Left lobe of liver (tissue), 2 donors: ENCODE measurements around the gene USP17L30. TPM values are rescaled to one million over a fixed set of nuclear protein-coding genes. Genes with fewer than 3 reads are reported as not detected.
"Not testable (repeated sequence)": the region's sequence is repeated elsewhere in the genome, so short reads cannot be mapped to it uniquely, and the experiment has no call there.

ENCODE experiments used
- ATAC-seq: fragments of 200-7000 bp; cut with Tn5 transposase; one replicate; pipeline ENCODE4 v1.9.1; 2020; ENCODE audit warnings: mild to moderate bottlenecking, moderate library complexity
- DNase-seq: peaks from one replicate; pipeline ENCODE4 v3.0.0-alpha.2; 2020; ENCODE audit warnings: low spot score
- total RNA-seq: library from RNA; stranded (reverse); gene quantifications from one replicate; pipeline ENCODE4 v1.2.1, GENCODE V29; 2021
- donor health status: DM: no; HTN: no; CAD: no; lungs with moderate emphysema.
- donor health status: DM: no; HTN: yes; CAD: no.

Gene USP17L30, protein sequence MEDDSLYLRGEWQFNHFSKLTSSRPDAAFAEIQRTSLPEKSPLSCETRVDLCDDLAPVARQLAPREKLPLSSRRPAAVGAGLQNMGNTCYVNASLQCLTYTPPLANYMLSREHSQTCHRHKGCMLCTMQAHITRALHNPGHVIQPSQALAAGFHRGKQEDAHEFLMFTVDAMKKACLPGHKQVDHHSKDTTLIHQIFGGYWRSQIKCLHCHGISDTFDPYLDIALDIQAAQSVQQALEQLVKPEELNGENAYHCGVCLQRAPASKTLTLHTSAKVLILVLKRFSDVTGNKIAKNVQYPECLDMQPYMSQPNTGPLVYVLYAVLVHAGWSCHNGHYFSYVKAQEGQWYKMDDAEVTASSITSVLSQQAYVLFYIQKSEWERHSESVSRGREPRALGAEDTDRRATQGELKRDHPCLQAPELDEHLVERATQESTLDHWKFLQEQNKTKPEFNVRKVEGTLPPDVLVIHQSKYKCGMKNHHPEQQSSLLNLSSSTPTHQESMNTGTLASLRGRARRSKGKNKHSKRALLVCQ
- not detected for total RNA-seq

DNA sequence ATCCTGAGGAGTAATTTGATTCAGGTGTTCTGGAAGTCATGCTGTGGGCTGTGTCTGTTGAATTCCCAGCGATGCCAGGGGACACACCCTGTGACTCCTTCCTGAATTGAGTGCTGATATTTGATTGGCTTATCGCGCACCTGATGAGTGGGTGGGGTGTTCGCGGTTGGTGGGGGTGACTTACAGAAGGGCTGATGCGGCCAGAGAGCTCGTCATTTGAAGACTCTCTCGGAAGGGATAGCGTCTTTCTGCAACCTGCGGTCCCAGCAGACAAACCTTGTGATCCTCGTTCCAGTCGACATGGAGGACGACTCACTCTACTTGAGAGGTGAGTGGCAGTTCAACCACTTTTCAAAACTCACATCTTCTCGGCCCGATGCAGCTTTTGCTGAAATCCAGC is at the start of gene USP17L30:
Gene USP17L30 (plus strand): TSS at position 301 of the 400 bp plus-strand sequence. CDS start 0 bp downstream, at position 301.
- not testable (repeated sequence) for ATAC-seq, DNase-seq

- not testable (repeated sequence) for DNase-seq, ATAC-seq
These were observed 38.7 kb upstream of the USP17L30 start for GRCh38 chr4:9324191-9324590.

DNA sequence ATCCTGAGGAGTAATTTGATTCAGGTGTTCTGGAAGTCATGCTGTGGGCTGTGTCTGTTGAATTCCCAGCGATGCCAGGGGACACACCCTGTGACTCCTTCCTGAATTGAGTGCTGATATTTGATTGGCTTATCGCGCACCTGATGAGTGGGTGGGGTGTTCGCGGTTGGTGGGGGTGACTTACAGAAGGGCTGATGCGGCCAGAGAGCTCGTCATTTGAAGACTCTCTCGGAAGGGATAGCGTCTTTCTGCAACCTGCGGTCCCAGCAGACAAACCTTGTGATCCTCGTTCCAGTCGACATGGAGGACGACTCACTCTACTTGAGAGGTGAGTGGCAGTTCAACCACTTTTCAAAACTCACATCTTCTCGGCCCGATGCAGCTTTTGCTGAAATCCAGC is 38.1 kb upstream of the USP17L30 start, which contains the start of gene USP17L24:
Gene USP17L24 (plus strand): TSS at position 301 of the 400 bp plus-strand sequence. CDS start 0 bp downstream, at position 301.
- not testable (repeated sequence) for DNase-seq

GRCh38 chr4:9329611-9330010 is 33.3 kb upstream of the USP17L30 start, which contains the start of gene USP17L25:
Gene USP17L25 (plus strand): TSS chr4:9329911. CDS start chr4:9329911, 0 bp downstream.
- not testable (repeated sequence) for ATAC-seq, DNase-seq

More for the DNA sequence above, 38.1 kb upstream of the USP17L30 start, which contains the start of gene USP17L24:
- ATAC-seq, result not testable (repeated sequence)

- not testable (repeated sequence) for ATAC-seq, DNase-seq
These were observed 28.6 kb upstream of the USP17L30 start, which contains the start of gene USP17L26 for GRCh38 chr4:9334358-9334757. Gene USP17L26 (plus strand): TSS chr4:9334658. CDS start chr4:9334658, 0 bp downstream.

GRCh38 chr4:9339103-9339502 is 23.8 kb upstream of the USP17L30 start, which contains the start of gene USP17L5:
Gene USP17L5 (plus strand): TSS chr4:9339403. CDS start chr4:9339403, 0 bp downstream.
- not testable (repeated sequence) for DNase-seq, ATAC-seq

- DNase-seq, ATAC-seq: not testable (repeated sequence)
These were observed 19.1 kb upstream of the USP17L30 start, which contains the start of gene USP17L27 for GRCh38 chr4:9343848-9344247. Gene USP17L27 (plus strand): TSS chr4:9344148. CDS start chr4:9344148, 0 bp downstream.

GRCh38 chr4:9348593-9348992 is 14.3 kb upstream of the USP17L30 start, which contains the start of gene USP17L28:
Gene USP17L28 (plus strand): TSS chr4:9348893. CDS start chr4:9348893, 0 bp downstream.
- not testable (repeated sequence) for ATAC-seq, DNase-seq

- ATAC-seq, result not testable (repeated sequence)
These were observed 12.1 kb upstream of the USP17L30 start for GRCh38 chr4:9350866-9351265.

GRCh38 chr4:9353338-9353737 is 9.6 kb upstream of the USP17L30 start, which contains the start of gene USP17L29:
Gene USP17L29 (plus strand): TSS chr4:9353638. CDS start chr4:9353638, 0 bp downstream.
- ATAC-seq, DNase-seq: not testable (repeated sequence)

More at GRCh38 chr4:9350866-9351265, 12.1 kb upstream of the USP17L30 start:
- not testable (repeated sequence) for DNase-seq

GRCh38 chr4:9379881-9380280 is 17.0 kb downstream of the USP17L30 start:
- not testable (repeated sequence) for DNase-seq, ATAC-seq

DNA sequence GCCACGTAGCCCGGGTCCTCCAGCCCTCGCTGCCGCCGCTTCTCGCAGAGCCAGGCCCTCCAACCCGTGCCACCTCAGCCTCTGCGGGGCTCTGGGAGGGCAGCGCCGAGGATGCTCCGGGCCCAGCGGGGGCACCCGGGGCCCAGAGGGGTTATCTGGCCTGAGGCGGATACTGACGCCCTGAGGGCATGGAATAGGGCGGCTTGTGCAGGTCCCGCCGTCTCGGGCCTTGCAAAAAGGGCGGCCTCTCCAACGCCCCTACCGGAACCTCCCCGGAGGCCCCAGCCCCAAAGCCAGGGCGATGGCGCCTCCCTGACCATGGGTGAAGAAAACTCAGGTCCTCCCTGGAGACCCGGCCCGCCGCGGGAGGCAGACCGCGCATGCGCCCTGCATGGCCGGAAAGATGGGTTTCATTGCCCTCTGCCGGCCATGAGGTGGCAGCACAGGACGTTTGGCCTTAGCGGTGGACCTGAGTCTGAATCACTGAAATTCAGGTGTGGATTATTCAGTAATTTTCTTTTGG is 18.1 kb downstream of the USP17L30 start:
- peak; percentile 51 for DNase-seq
- not testable (repeated sequence) for ATAC-seq

- DNase-seq (no peak), ATAC-seq (no peak)
These were observed 21.2 kb downstream of the USP17L30 start for GRCh38 chr4:9384126-9384525.

DNA sequence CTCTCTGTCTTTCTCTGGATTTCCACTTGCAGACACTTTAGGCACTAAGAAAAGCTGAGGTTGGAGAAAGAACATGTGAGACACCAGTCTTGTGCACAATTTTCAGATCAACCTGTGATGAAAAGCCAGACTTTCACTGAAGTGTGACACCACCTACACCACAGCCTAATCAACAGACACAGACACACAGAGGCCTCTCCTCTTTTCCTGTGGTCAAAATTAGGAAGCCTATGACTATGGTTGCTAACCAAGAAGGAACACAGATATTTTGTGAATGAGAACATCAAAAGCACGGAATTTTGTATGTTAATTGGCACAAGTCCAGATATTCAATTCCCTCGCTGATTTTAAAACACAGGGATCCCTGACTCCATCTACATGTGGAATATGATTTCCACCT is 26.1 kb downstream of the USP17L30 start:
- ATAC-seq, DNase-seq: not testable (repeated sequence)

DNA sequence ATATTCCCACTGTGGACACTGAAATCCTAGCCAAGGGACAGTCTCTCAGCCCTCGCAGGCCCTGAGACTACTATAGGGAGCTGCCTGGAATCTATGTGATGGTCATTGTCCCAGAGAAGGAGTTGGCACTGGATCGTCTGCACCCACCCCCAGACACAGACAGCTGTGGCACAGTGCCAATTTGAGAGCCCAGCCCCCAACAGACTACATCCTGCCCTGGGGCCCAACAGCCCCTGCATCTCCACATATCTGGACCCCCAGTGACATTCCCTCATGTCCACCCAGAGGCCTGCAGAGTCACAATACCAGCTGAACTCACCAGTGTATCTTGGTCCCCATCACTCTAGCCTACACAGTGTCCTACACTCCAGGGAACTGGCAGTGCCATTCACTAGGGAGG is 42.8 kb downstream of the USP17L30 start:
- not testable (repeated sequence) for ATAC-seq, DNase-seq

- ATAC-seq, DNase-seq: not testable (repeated sequence)
These were observed 43.6 kb downstream of the USP17L30 start for GRCh38 chr4:9406491-9406890.

GRCh38 chr4:9409793-9410192 is 46.9 kb downstream of the USP17L30 start:
- DNase-seq (no peak), ATAC-seq (no peak)
